Measurements from ENCODE around the gene PPIL1. TPM values are rescaled to one million over a fixed set of nuclear protein-coding genes. Genes with fewer than 3 reads are reported as not detected.

PPIL1 gene
- total and polyA plus RNA-seq, 2 of the 8 experiments (the other 6 are each of a cell fraction or from before 2014, with no cell fraction given): 83.7 to 86.5 TPM

- Histone ChIP-seq H2BK20ac (ENCODE audit: low read length) (no peak overlapping the region), H2BK120ac (replicated peaks; ENCODE audit: low read depth, low read length) (no peak overlapping the region), H3K23ac (ENCODE audit: insufficient read length) (no peak overlapping the region), H2BK15ac (ENCODE audit: low read length) (no peak overlapping the region), H4K5ac (ENCODE audit: insufficient read length, low read depth, low read length) (no peak overlapping the region), H4K8ac (ENCODE audit: extremely low read depth, insufficient read depth, low read length) (no peak overlapping the region), H4K20me1 (replicated peaks in 1 of 2; ENCODE audit: control insufficient read depth in 1 of 2, insufficient read depth in 2 of 2, low read length in 2 of 2) (no peaks in the 10 kb centered on the region), H3K56ac (replicated peaks; ENCODE audit: insufficient read length, low read depth, low read length) (no peak overlapping the region), H3K27ac (ENCODE audit: low read depth, low read length) (no peak overlapping the region), H3K27me3 (replicated peaks in 1 of 4; ENCODE audit: control insufficient read depth in 3 of 4, extremely low read depth in 1 of 4, insufficient read depth in 3 of 4, low read length in 3 of 4) (no peaks in the 10 kb centered on the region), H2AFZ (ENCODE audit: low read length) (no peak overlapping the region), H3K79me2 (ENCODE audit: control insufficient read depth in 1 of 2, insufficient read depth in 2 of 2, low read length in 2 of 2) (no peaks in the 10 kb centered on the region), H3K36me3 (ENCODE audit: control insufficient read depth in 2 of 4, insufficient read depth in 4 of 4, low read length in 3 of 4) (no peaks in the 10 kb centered on the region), H2BK5ac (ENCODE audit: low read depth, low read length) (no peak overlapping the region), H3K4me3 (ENCODE audit: extremely low read depth in 1 of 4, insufficient read depth in 2 of 4, low read depth in 3 of 4, low read length in 4 of 4) (no peak overlapping the region), H2AK5ac (ENCODE audit: low read depth, low read length) (no peak overlapping the region), H3K4me2 (ENCODE audit: insufficient read depth in 1 of 2, low read depth in 2 of 2, low read length in 2 of 2) (no peak overlapping the region), H4K91ac (replicated peaks; ENCODE audit: insufficient read length, low read length) (no peak overlapping the region), H3K4ac (replicated peaks; ENCODE audit: insufficient read length, low read depth, low read length) (no peak overlapping the region), H2BK12ac (ENCODE audit: low read depth, low read length) (no peak overlapping the region), H3K4me1 (replicated peaks in 1 of 4; ENCODE audit: control insufficient read depth in 3 of 4, insufficient read depth in 4 of 4, low read length in 3 of 4) (no peaks in the 10 kb centered on the region), H3K23me2 (ENCODE audit: low read depth, low read length) (no peaks in the 10 kb centered on the region), H3K9ac (replicated peaks in 1 of 4; ENCODE audit: extremely low read depth in 1 of 4, low read depth in 3 of 4, low read length in 3 of 4) (no peak overlapping the region), H3K79me1 (ENCODE audit: low read depth, low read length) (no peaks in the 10 kb centered on the region), H3K18ac (ENCODE audit: extremely low read depth, low read length) (no peak overlapping the region), H3K9me3 (ENCODE audit: insufficient read depth in 2 of 2, low read depth in 1 of 2, low read length in 1 of 2) (no peaks in the 10 kb centered on the region), H3K14ac (ENCODE audit: insufficient read length) (no peak overlapping the region)
- DNase-seq (ENCODE audit: low read depth in 1 of 2, low spot score in 2 of 2) (no peak), FAIRE-seq (no peak)
- WGBS, 2 experiments (ENCODE audit: extremely low coverage in 1 of 2, insufficient coverage in 1 of 2, insufficient read length in 1 of 2, insufficient replicate concordance in 2 of 2, low coverage in 1 of 2, low lambda C conversion rate in 2 of 2, missing lambda C conversion rate in 1 of 2): 96% methylated on average over 5 of the region's 5 CpGs; no CpG with 5 or more reads in 1 of the 2 experiments
- TF ChIP-seq NANOG (IDR thresholded peaks at IDR 0.05; ENCODE audit: insufficient read depth, low read depth, low read length, poor library complexity, severe bottlenecking) (no peak), PHF8 (conservative IDR thresholded peaks at IDR 0.05; ENCODE audit: low read depth, low read length) (no peak), JUN (IDR thresholded peaks at IDR 0.05; ENCODE audit: low read depth, low read length) (no peak), KDM1A (IDR thresholded peaks at IDR 0.05; ENCODE audit: borderline replicate concordance, low read length) (no peak), GTF2F1 (IDR thresholded peaks at IDR 0.05; ENCODE audit: borderline replicate concordance, low read depth, low read length) (no peak), ZNF274 (IDR thresholded peaks at IDR 0.05; ENCODE audit: borderline replicate concordance, extremely low read depth, low read length) (no peak), SIN3A (conservative IDR thresholded peaks at IDR 0.05 in 1 of 2, IDR thresholded peaks at IDR 0.05 in 1 of 2; ENCODE audit: low read depth in 1 of 2, low read length in 2 of 2) (no peak), BACH1 (IDR thresholded peaks at IDR 0.05; ENCODE audit: low read length) (no peak), TCF12 (IDR thresholded peaks at IDR 0.05; ENCODE audit: low read depth, low read length) (no peak), USF2 (IDR thresholded peaks at IDR 0.05; ENCODE audit: low read length) (no peak)
- POLR2A ChIA-PET (ENCODE audit: partially characterized antibody): no interaction called here
- CTCF ChIA-PET (ENCODE audit: partially characterized antibody): interaction anchor here (0.6 kb wide), 1 partner anchor 73 kb away, joined by 4 read pairs; no protein-coding TSS in a partner anchor
Observed at GRCh38 chr6:36920546-36920945, 45.9 kb upstream of the PPIL1 start.
